ENCODE measurements around the gene PTGER1. TPM values are rescaled to one million over a fixed set of nuclear protein-coding genes. Genes with fewer than 3 reads are reported as not detected.
"Not testable (repeated sequence)": the region's sequence is repeated elsewhere in the genome, so short reads cannot be mapped to it uniquely, and the experiment has no call there.

Gene PTGER1
- total and polyA plus RNA-seq, 5 donors, result 0.33 TPM; not detected in 4

- intact Hi-C loops (cut with DNase I), result no loop called here
- Histone ChIP-seq H3K27me3 (ENCODE audit: control insufficient read depth, insufficient read depth) (no peaks in the 10 kb centered on the region), H3K27ac (ENCODE audit: low read length) (no peak overlapping the region), H3K9me3 (ENCODE audit: control insufficient read depth, low read length) (no peaks in the 10 kb centered on the region), H3K4me3 (ENCODE audit: low read length) (no peak overlapping the region), H3K4me1 (ENCODE audit: control insufficient read depth, insufficient read depth, low read length) (peaks cover 5% of the 10 kb centered on the region)
- ATAC-seq (no peak), DNase-seq (peak in 1 of 3 donors; percentile 33)
- WGBS, result 77% methylated on average over 8 of the region's 8 CpGs
These were observed 39.2 kb upstream of the PTGER1 start for GRCh38 chr19:14514215-14514863.

GRCh38 chr19:14512406-14512961 is 37.3 kb upstream of the PTGER1 start:
- Histone ChIP-seq H3K4me3 (ENCODE audit: low read length) (no peak overlapping the region), H3K27ac (ENCODE audit: low read length) (no peak overlapping the region), H3K27me3 (ENCODE audit: control insufficient read depth, insufficient read depth) (no peaks in the 10 kb centered on the region), H3K4me1 (ENCODE audit: control insufficient read depth, insufficient read depth, low read length) (peaks cover 5% of the 10 kb centered on the region), H3K9me3 (ENCODE audit: control insufficient read depth, low read length) (no peaks in the 10 kb centered on the region)
- intact Hi-C loops (cut with DNase I), result no loop called here
- ATAC-seq (no peak), DNase-seq (peak in 1 of 3 donors; percentile 32)
- WGBS, result 93% methylated on average over 14 of the region's 14 CpGs

- ATAC-seq, result peak in 1 of 2 donors; percentile 8
- H3K4me3 ChIP-seq (ENCODE audit: low read length), result no peak overlapping the region
- H3K27me3 ChIP-seq (ENCODE audit: control insufficient read depth, insufficient read depth), result no peaks in the 10 kb centered on the region
- no peaks in the 10 kb centered on the region for H3K9me3 ChIP-seq (ENCODE audit: control insufficient read depth, low read length)
- 83% methylated on average over 4 of the region's 4 CpGs for WGBS
- intact Hi-C loops (cut with DNase I), result no loop called here
- no peak overlapping the region for H3K27ac ChIP-seq (ENCODE audit: low read length)
- peaks cover 4% of the 10 kb centered on the region for H3K4me1 ChIP-seq (ENCODE audit: control insufficient read depth, insufficient read depth, low read length)
- no peak for DNase-seq
These were observed 36.1 kb upstream of the PTGER1 start for GRCh38 chr19:14511229-14511593.

DNA sequence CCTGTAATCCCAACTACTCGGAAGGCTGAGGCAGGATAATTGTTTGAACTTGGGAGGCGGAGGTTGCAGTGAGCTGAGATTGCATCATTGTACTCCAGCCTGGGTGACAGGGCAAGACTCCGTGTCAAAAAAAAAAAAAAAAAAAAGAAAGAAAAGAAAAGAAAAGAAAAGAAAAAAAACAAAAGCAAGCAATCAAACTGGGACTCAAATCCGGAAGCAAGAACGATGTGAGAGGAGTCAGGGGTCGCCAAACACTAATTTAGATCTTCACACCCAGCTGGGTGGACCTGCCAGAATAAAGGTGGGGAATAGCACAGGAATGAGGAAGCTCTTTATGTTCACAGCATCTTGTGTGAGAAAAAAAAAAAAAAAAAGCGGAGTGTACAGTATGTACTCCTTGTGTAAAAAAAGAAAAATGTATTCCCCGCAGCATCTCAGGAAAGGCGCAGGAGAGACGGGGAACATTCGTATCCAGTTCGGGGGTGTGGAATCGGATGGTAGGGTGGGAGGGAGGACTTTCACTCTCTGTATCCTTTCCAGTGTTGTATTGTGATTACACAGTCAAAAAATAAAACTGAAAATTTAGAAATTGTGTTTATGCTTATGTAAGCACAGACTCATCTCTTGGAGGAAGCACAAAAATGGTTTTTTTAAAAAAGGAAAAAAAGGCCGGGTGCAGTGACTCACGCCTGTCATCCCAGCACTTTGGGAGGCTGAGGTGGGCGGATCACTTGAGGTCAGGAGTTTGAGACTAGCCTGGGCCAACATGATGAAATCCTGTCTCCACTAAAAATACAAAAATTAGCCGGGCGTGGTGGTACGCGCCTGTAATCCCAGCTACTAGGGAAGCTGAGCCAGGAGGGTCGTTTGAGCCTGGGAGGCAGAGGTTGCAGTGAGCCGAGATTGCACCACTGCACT is 35.4 kb upstream of the PTGER1 start:
- Histone ChIP-seq H3K9me3 (ENCODE audit: control insufficient read depth, low read length) (no peaks in the 10 kb centered on the region), H3K27ac (ENCODE audit: low read length) (no peak overlapping the region), H3K4me3 (ENCODE audit: low read length) (no peak overlapping the region), H3K4me1 (ENCODE audit: control insufficient read depth, insufficient read depth, low read length) (no peaks in the 10 kb centered on the region), H3K27me3 (ENCODE audit: control insufficient read depth, insufficient read depth) (no peaks in the 10 kb centered on the region)
- DNase-seq (peak; percentile 44 to 68 (median 66)), ATAC-seq (peak; percentile 20 to 21)
- 50% methylated on average over 22 of the region's 22 CpGs for WGBS
- intact Hi-C loops (cut with DNase I), result no loop called here

GRCh38 chr19:14507704-14508542 is 32.8 kb upstream of the PTGER1 start:
- intact Hi-C loops (cut with DNase I), result no loop called here
- no peaks in the 10 kb centered on the region for H3K4me1 ChIP-seq (ENCODE audit: control insufficient read depth, insufficient read depth, low read length)
- H3K9me3 ChIP-seq (ENCODE audit: control insufficient read depth, low read length), result no peaks in the 10 kb centered on the region
- ATAC-seq (peak in 1 of 2 donors; percentile 21), DNase-seq (peak in 2 of 3 donors; percentile 1 to 36)
- H3K4me3 ChIP-seq (ENCODE audit: low read length), result no peak overlapping the region
- no peak overlapping the region for H3K27ac ChIP-seq (ENCODE audit: low read length)
- WGBS, result 56% methylated on average over 12 of the region's 12 CpGs
- H3K27me3 ChIP-seq (ENCODE audit: control insufficient read depth, insufficient read depth), result no peaks in the 10 kb centered on the region

DNA sequence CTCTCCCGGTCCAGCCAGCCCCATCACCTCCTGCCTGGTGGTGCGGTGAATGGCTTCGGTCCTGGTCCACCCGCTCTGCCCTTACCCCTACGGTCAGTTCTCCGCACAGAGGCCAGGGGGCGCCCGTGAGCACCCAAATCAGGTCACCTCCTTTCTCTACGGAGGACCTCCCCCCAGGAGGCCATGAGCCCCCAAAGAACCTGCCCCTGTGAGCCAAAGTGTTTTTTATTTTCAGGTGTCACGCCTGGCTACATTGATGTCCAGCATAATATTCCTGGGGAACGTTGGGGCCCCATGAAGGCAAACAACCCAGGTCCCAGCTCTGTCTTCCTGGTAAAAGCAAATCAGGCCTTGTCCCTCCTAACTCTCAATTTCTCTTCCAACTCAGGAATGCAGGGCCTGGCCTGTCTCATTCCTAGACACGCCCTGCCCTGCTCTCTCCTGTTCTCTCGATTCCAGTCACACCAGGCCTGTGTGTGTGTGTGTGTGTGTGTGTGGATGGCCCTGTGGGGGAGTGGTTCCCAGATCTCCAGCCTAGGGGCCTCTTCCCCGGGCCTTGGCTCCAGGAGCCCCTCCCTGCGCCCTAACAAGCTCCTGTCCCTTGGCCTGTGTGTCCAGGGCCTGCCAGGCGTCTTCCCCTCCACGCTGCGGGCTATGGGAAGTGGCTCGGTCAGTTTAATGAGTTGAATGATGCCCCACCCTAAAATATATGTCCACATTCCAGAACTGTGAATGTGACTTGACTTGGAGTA is 30.5 kb upstream of the PTGER1 start:
- Histone ChIP-seq H3K4me1 (ENCODE audit: control insufficient read depth, insufficient read depth, low read length) (no peaks in the 10 kb centered on the region), H3K4me3 (ENCODE audit: low read length) (no peak overlapping the region), H3K27me3 (ENCODE audit: control insufficient read depth, insufficient read depth) (no peaks in the 10 kb centered on the region), H3K9me3 (ENCODE audit: control insufficient read depth, low read length) (no peaks in the 10 kb centered on the region), H3K27ac (ENCODE audit: low read length) (no peak overlapping the region)
- ATAC-seq, result peak in 1 of 2 donors; percentile 43
- WGBS, result 48% methylated on average over 19 of the region's 19 CpGs
- intact Hi-C loops (cut with DNase I), result no loop called here
- peak in 2 of 3 donors; percentile 71 to 79 for DNase-seq

GRCh38 chr19:14504575-14504974 is 29.4 kb upstream of the PTGER1 start:
- H3K4me1 ChIP-seq (ENCODE audit: control insufficient read depth, insufficient read depth, low read length); H3K27me3 ChIP-seq (ENCODE audit: control insufficient read depth, insufficient read depth); H3K9me3 ChIP-seq (ENCODE audit: control insufficient read depth, low read length); H3K4me3 ChIP-seq (ENCODE audit: low read length); intact Hi-C loops (cut with DNase I); H3K27ac ChIP-seq (ENCODE audit: low read length); ATAC-seq: not testable (repeated sequence)
- DNase-seq, result peak in 1 of 3 donors; percentile 36
- 91% methylated on average over 8 of the region's 8 CpGs for WGBS

DNA sequence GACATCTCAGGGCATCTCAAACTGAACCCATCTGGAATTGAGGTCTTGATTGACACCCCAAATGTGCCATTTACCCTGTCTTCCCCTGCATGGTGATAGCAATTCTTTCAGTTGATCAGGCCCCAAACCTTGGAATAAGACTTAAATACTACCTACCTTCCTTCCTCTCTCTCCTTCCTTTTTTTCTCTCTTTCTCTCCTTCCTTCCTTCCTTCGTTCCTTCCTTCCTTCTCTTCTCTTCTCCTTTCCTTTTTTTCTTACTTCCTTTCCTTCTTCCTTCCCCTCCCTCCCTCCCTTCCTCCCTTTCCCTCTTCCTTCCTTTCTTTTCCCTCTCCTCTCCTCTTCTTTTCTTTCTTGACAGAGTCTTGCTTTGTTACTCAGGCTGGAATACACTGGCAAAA is 28.1 kb upstream of the PTGER1 start:
- Histone ChIP-seq H3K9me3 (ENCODE audit: control insufficient read depth, low read length) (no peaks in the 10 kb centered on the region), H3K4me1 (ENCODE audit: control insufficient read depth, insufficient read depth, low read length) (no peaks in the 10 kb centered on the region), H3K27ac (ENCODE audit: low read length) (no peak overlapping the region), H3K4me3 (ENCODE audit: low read length) (no peak overlapping the region), H3K27me3 (ENCODE audit: control insufficient read depth, insufficient read depth) (no peaks in the 10 kb centered on the region)
- intact Hi-C loops (cut with DNase I), result no loop called here
- no peak for ATAC-seq
- 40% methylated on average over 1 of the region's 1 CpG for WGBS
- DNase-seq, result no peak

- Histone ChIP-seq H3K27me3 (ENCODE audit: control insufficient read depth, insufficient read depth) (no peaks in the 10 kb centered on the region), H3K4me1 (ENCODE audit: control insufficient read depth, insufficient read depth, low read length) (peaks cover 2% of the 10 kb centered on the region), H3K9me3 (ENCODE audit: control insufficient read depth, low read length) (no peaks in the 10 kb centered on the region), H3K4me3 (ENCODE audit: low read length) (no peak overlapping the region), H3K27ac (ENCODE audit: low read length) (no peak overlapping the region)
- intact Hi-C loops (cut with DNase I), result no loop called here
- no peak for ATAC-seq
- peak in 1 of 3 donors; percentile 5 for DNase-seq
- WGBS, result 77% methylated on average over 11 of the region's 11 CpGs
These were observed 27.4 kb upstream of the PTGER1 start for GRCh38 chr19:14502334-14503092.

All from right cardiac atrium (tissue), 5 donors.